IMR-90 (cell line): ENCODE results near the gene AGPS. TPM values are rescaled to one million over a fixed set of nuclear protein-coding genes. Genes with fewer than 3 reads are reported as not detected.

Experiments used
- ATAC-seq: fragments of 200-7000 bp; cut with Tn5 transposase; 2 replicates; pipeline ENCODE4 v1.9.1; 2020; ENCODE audit warnings: low read depth, mild to moderate bottlenecking, moderate library complexity
- BruUV-seq: library from RNA; stranded (reverse); fragments of 400-500 nt; replicated peaks from 2 replicates; lab custom pipeline; 2021; lab: Mats Ljungman, UMichigan
- CTCF ChIA-PET: fragments of 300-600 bp; formaldehyde crosslinking; extraction: SDS; loops from one replicate; lab custom pipeline; 2021; ENCODE audit warnings: antibody characterized with exemption; lab: Yijun Ruan, JAX
- POLR2A ChIA-PET: fragments of 300-600 bp; sonication (Branson Sonifier 250); formaldehyde crosslinking; loops from one replicate; lab custom pipeline; 2022; ENCODE audit warnings: antibody characterized with exemption; ENCODE audit not compliant: unreplicated experiment; lab: Charles Lee
- DNase-seq: peaks from one replicate; pipeline ENCODE4 v3.0.0; 2013
- H2AFZ ChIP-seq: replicated peaks from 2 replicates; pipeline ENCODE3; 2013; ENCODE audit warnings: low read length, mild to moderate bottlenecking; ENCODE audit not compliant: poor library complexity
- H2AK5ac ChIP-seq: 2 replicates; pipeline ENCODE4 v1.6.1; 2013; ENCODE audit warnings: low read depth, low read length, inconsistent platforms
- H2AK9ac ChIP-seq: replicated peaks from 2 replicates; pipeline ENCODE3; 2013; ENCODE audit warnings: mild to moderate bottlenecking, low read depth, low read length, moderate library complexity; ENCODE audit not compliant: poor library complexity
- H2BK120ac ChIP-seq: 2 replicates; pipeline ENCODE4 v1.6.1; 2013; ENCODE audit warnings: low read depth, low read length, inconsistent platforms
- H2BK15ac ChIP-seq: 3 replicates; pipeline ENCODE4 v1.6.1; 2013; ENCODE audit warnings: low read depth, low read length, inconsistent platforms
- H2BK20ac ChIP-seq: 2 replicates; pipeline ENCODE4 v1.6.1; 2013; ENCODE audit warnings: low read depth, mild to moderate bottlenecking, inconsistent platforms, low read length, moderate library complexity
- H2BK5ac ChIP-seq: 2 replicates; pipeline ENCODE4 v1.6.1; 2013; ENCODE audit warnings: mild to moderate bottlenecking, low read depth, low read length, inconsistent platforms; ENCODE audit not compliant: poor library complexity, severe bottlenecking
- H3K14ac ChIP-seq: replicated peaks from 2 replicates; pipeline ENCODE4 v1.6.1; 2013; ENCODE audit warnings: low read depth, low read length, inconsistent platforms
- H3K18ac ChIP-seq: 2 replicates; pipeline ENCODE4 v1.6.1; 2013; ENCODE audit warnings: low read depth, low read length, control low read depth
- H3K23ac ChIP-seq: 2 replicates; pipeline ENCODE4 v1.6.1; 2013; ENCODE audit warnings: low read depth, low read length, inconsistent platforms
- H3K27ac ChIP-seq: 2 replicates; pipeline ENCODE4 v1.5.1; 2013; ENCODE audit warnings: mild to moderate bottlenecking, control low read depth, low read length; ENCODE audit not compliant: insufficient read depth
- H3K27me3 ChIP-seq: 2 replicates; pipeline ENCODE4 v1.6.1; 2013; ENCODE audit warnings: low read length; ENCODE audit not compliant: control insufficient read depth, insufficient read depth
- H3K36me3 ChIP-seq: 2 replicates; pipeline ENCODE4 v1.6.1; 2013; ENCODE audit warnings: low read length, mixed read lengths; ENCODE audit not compliant: control insufficient read depth, insufficient read depth
- H3K4ac ChIP-seq: 2 replicates; pipeline ENCODE4 v1.6.1; 2013; ENCODE audit warnings: low read depth, low read length, inconsistent platforms
- H3K4me1 ChIP-seq: 2 replicates; pipeline ENCODE4 v1.6.1; 2013; ENCODE audit warnings: low read length, mixed read lengths; ENCODE audit not compliant: control insufficient read depth, insufficient read depth
- H3K4me2 ChIP-seq: 2 replicates; pipeline ENCODE4 v1.6.1; 2013; ENCODE audit warnings: low read depth, mild to moderate bottlenecking, control low read depth, low read length, moderate library complexity
- H3K4me3 ChIP-seq: 2 replicates; pipeline ENCODE4 v1.5.1; 2013; ENCODE audit warnings: low read depth, mild to moderate bottlenecking, control low read depth, low read length, moderate library complexity; ENCODE audit not compliant: insufficient read depth
- H3K56ac ChIP-seq: 2 replicates; pipeline ENCODE4 v1.6.1; 2013; ENCODE audit warnings: low read length, inconsistent platforms; ENCODE audit not compliant: insufficient read depth; ENCODE audit errors: extremely low read depth
- H3K79me1 ChIP-seq, 2 experiments: 2 replicates each; pipeline ENCODE4 v1.6.1; 2013; ENCODE audit warnings: low read length in 2 of 2, inconsistent platforms in 1 of 2, low read depth in 1 of 2
- H3K9ac ChIP-seq: 2 replicates; pipeline ENCODE4 v1.6.1; 2013; ENCODE audit warnings: low read depth, low read length, control low read depth
- H3K9me1 ChIP-seq: 2 replicates; pipeline ENCODE4 v1.6.1; 2013; ENCODE audit warnings: low read length, inconsistent platforms; ENCODE audit not compliant: insufficient read depth
- H3K9me3 ChIP-seq: 2 replicates; pipeline ENCODE4 v1.6.1; 2013; ENCODE audit warnings: low read length; ENCODE audit not compliant: control insufficient read depth, insufficient read depth
- H4K20me1 ChIP-seq: 2 replicates; pipeline ENCODE4 v1.6.1; 2013; ENCODE audit warnings: low read length, inconsistent platforms; ENCODE audit not compliant: insufficient read depth
- H4K5ac ChIP-seq: 2 replicates; pipeline ENCODE4 v1.6.1; 2013; ENCODE audit warnings: mild to moderate bottlenecking, low read depth, low read length, control low read depth
- H4K8ac ChIP-seq, 2 experiments: 2 replicates each; pipeline ENCODE4 v1.6.1; 2013; ENCODE audit warnings: low read depth in 2 of 2, low read length in 2 of 2, control low read depth in 1 of 2, inconsistent platforms in 1 of 2
- H4K91ac ChIP-seq: 2 replicates; pipeline ENCODE4 v1.6.1; 2013; ENCODE audit warnings: low read depth, low read length, inconsistent platforms; ENCODE audit not compliant: insufficient read depth
- BHLHE40 ChIP-seq: fragments of 150-350 bp; IDR thresholded peaks from 2 replicates; pipeline ENCODE4 v1.6.1; 2016; ENCODE audit warnings: mild to moderate bottlenecking, low read depth, low read length
- CEBPB ChIP-seq: IDR thresholded peaks from 2 replicates; pipeline ENCODE4 v1.6.1; 2012; ENCODE audit warnings: low read depth, low read length, improper control_type of control experiment
- FOS ChIP-seq: fragments of 150-350 bp; IDR thresholded peaks from 2 replicates; pipeline ENCODE4 v1.6.1; 2016; ENCODE audit warnings: low read depth, low read length
- MAFK ChIP-seq: IDR thresholded peaks from 2 replicates; pipeline ENCODE4 v1.6.1; 2012; ENCODE audit warnings: low read depth, low read length, improper control_type of control experiment
- MXI1 ChIP-seq: IDR thresholded peaks from 2 replicates; pipeline ENCODE4 v1.6.1; 2012; ENCODE audit warnings: low read depth, mild to moderate bottlenecking, low read length, moderate library complexity, borderline replicate concordance
- POLR2A ChIP-seq: IDR thresholded peaks from 2 replicates; pipeline ENCODE4 v1.6.1; 2012; ENCODE audit warnings: mild to moderate bottlenecking, low read depth, low read length
- RCOR1 ChIP-seq: IDR thresholded peaks from 2 replicates; pipeline ENCODE4 v1.6.1; 2012; ENCODE audit warnings: mild to moderate bottlenecking, low read length, improper control_type of control experiment; ENCODE audit not compliant: insufficient replicate concordance
- SMC3 ChIP-seq: fragments of 150-350 bp; IDR thresholded peaks from 2 replicates; pipeline ENCODE4 v1.6.1; 2016; ENCODE audit warnings: low read depth, mild to moderate bottlenecking, antibody characterized with exemption, low read length, moderate library complexity
- WGBS, 2 experiments: methylation state at CpG; one replicate each; pipeline versions ENCODE4 v1.1.5 to v1.1.7; 2013; ENCODE audit warnings: missing lambda C conversion rate in 2 of 2; ENCODE audit not compliant: insufficient read length in 1 of 2; ENCODE audit errors: extremely low coverage in 2 of 2; 5-methylcytosine and 5-hydroxymethylcytosine counted together
- dilution Hi-C: fragments of 300-500 bp; cut with HindIII; formaldehyde crosslinking; loops from one replicate; pipeline ENCODE4 v1.14.3; 2018; ENCODE audit warnings: low sequenced_read_pairs; ENCODE audit not compliant: unreplicated experiment
- in situ Hi-C: fragments of 300-500 bp; cut with MboI; formaldehyde crosslinking; loops from 3 replicates; pipeline ENCODE4 v1.14.3; 2019; ENCODE audit warnings: low sequenced_read_pairs, inconsistent platforms, mixed read lengths
- intact Hi-C: fragments of 100-400 bp; cut with micrococcal nuclease; formaldehyde crosslinking; loops from 2 replicates; pipeline ENCODE4 v1.10.0; 2022
- polyA plus RNA-seq, 3 experiments: library from polyadenylated mRNA; depleted of rRNA; stranded (reverse); fragments of >200 nt; gene quantifications; 2 replicates each; pipeline ENCODE4 v1.2.3, GENCODE V29; 2012; ENCODE audit warnings: low replicate concordance in 1 of 3
- total RNA-seq: library from RNA; depleted of rRNA; stranded (reverse); fragments of >200 nt; gene quantifications from 2 replicates; pipeline ENCODE4 v1.2.3, GENCODE V29; 2012
- TF ChIP-seq, protein P1 (sequence below): fragments of 150-350 bp; IDR thresholded peaks from 2 replicates; pipeline ENCODE4 v1.6.1; 2017; ENCODE audit warnings: mild to moderate bottlenecking, antibody characterized with exemption, low read length, low read depth

The AGPS gene
- total and polyA plus RNA-seq, 2 of the 4 experiments (the other 2 are of a cell fraction) = 6.6 to 18.6 TPM

DNA sequence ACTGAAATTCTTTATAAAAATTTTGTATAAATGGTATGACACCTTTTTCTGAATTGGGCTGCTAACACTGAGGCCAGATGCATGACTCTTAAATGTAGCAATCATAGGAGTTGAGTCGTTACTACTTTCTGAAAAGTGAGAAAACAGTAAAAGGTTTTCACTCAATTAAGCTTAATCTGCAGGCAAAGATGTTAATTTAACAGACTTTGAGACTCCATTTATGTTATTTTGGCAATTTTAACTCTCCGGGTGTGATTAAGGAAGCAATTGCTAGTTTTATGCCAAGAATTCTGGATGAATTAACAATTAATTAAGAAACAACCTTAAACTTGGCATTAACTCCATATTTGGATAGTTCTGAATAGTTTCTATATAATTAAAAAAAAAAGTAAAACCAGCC lies 104.3 kb downstream of the AGPS start:
- Histone ChIP-seq H3K9ac (no peak overlapping the region), H3K36me3 (peaks cover 3% of the 10 kb centered on the region), H4K20me1 (no peaks in the 10 kb centered on the region), H4K8ac (no peak overlapping the region), H3K23ac (no peak overlapping the region), H3K56ac (no peak overlapping the region), H2BK20ac (no peak overlapping the region), H2BK15ac (no peak overlapping the region), H3K4ac (no peak overlapping the region), H4K91ac (no peak overlapping the region), H3K4me1 (no peaks in the 10 kb centered on the region), H3K14ac (no peak overlapping the region), H3K27ac (no peak overlapping the region), H2AK5ac (no peak overlapping the region), H4K5ac (no peak overlapping the region), H2BK120ac (no peak overlapping the region), H3K27me3 (no peaks in the 10 kb centered on the region), H3K4me2 (no peak overlapping the region), H3K9me1 (no peaks in the 10 kb centered on the region), H2AFZ (no peak overlapping the region), H3K18ac (no peak overlapping the region), H3K4me3 (no peak overlapping the region), H2AK9ac (no peak overlapping the region), H2BK5ac (no peak overlapping the region), H3K79me1 (no peaks in the 10 kb centered on the region), H3K9me3 (no peaks in the 10 kb centered on the region)
- TF ChIP-seq RCOR1 (no peak), BHLHE40 (no peak), MXI1 (no peak), CEBPB (no peak), SMC3 (no peak), POLR2A (no peak), FOS (no peak), MAFK (no peak)
- TF ChIP-seq, protein P1, sequence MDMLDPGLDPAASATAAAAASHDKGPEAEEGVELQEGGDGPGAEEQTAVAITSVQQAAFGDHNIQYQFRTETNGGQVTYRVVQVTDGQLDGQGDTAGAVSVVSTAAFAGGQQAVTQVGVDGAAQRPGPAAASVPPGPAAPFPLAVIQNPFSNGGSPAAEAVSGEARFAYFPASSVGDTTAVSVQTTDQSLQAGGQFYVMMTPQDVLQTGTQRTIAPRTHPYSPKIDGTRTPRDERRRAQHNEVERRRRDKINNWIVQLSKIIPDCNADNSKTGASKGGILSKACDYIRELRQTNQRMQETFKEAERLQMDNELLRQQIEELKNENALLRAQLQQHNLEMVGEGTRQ = no peak
- no TSS peak for BruUV-seq
- CTCF ChIA-PET = no interaction called here
- DNase-seq (no peak), ATAC-seq (no peak)
- POLR2A ChIA-PET = no interaction called here
- dilution Hi-C loops (no loop called here), in situ Hi-C loops (loop anchor here (10.0 kb wide), 1 partner anchor 108 kb away; no protein-coding TSS in a partner anchor), intact Hi-C loops (no loop called here)
- no CpG with 5 or more reads among the region's 2 CpGs for WGBS, 2 experiments
